ENCODE results near the gene ARVCF. TPM values are rescaled to one million over a fixed set of nuclear protein-coding genes. Genes with fewer than 3 reads are reported as not detected.

The ARVCF gene
- total and polyA plus RNA-seq, 9 of the 15 experiments (the other 6 are each of a cell fraction or from before 2014, with no cell fraction given) = 0.03 to 97.4 (median 15.6) TPM

GRCh38 chr22:20022231-20022977 lies 5.8 kb upstream of the ARVCF start (continued):
- TF ChIP-seq MLX (CRISPR knock-in tag; conservative IDR thresholded peaks at IDR 0.05) = no peak; a peak in 1 of 4 replicates
- no peak for TF ChIP-seq HNRNPK (IDR thresholded peaks at IDR 0.05; ENCODE audit: low read depth, low read length, poor library complexity, severe bottlenecking)
- TF ChIP-seq ZNF384 (IDR thresholded peaks at IDR 0.05; ENCODE audit: low read depth, low read length) = no peak
- no peak for TF ChIP-seq IRF1 (CRISPR knock-in tag; IDR thresholded peaks at IDR 0.05; ENCODE audit: borderline replicate concordance)
- 0 out of 2 replicates have a peak, but pooled peaks have one; percentile 13 for TF ChIP-seq HDAC6 (IDR thresholded peaks at IDR 0.05; ENCODE audit: low read depth, low read length)
- 0 out of 2 replicates have a peak, but pooled peaks have one; percentile 56 for TF ChIP-seq CHCHD3 (CRISPR knock-in tag; IDR thresholded peaks at IDR 0.05)
- TF ChIP-seq HNRNPUL1 (IDR thresholded peaks at IDR 0.05; ENCODE audit: low read length) = no peak
- TF ChIP-seq MEIS2 (IDR thresholded peaks at IDR 0.05; ENCODE audit: partially characterized antibody) = no peak
- no peak for TF ChIP-seq SNRNP70 (optimal IDR thresholded peaks at IDR 0.05; ENCODE audit: low read depth, low read length)
- TF ChIP-seq ZNF668 (CRISPR knock-in tag; IDR thresholded peaks at IDR 0.05) = peak; percentile 74
- TF ChIP-seq CLOCK (CRISPR knock-in tag; IDR thresholded peaks at IDR 0.05; ENCODE audit: borderline replicate concordance) = 0 out of 2 replicates have a peak, but pooled peaks have one; percentile 12
- no peak for TF ChIP-seq ZNF311 (CRISPR knock-in tag; IDR thresholded peaks at IDR 0.05)
- 0 out of 2 replicates have a peak, but pooled peaks have one; percentile 49 for TF ChIP-seq MTF1 (CRISPR knock-in tag; IDR thresholded peaks at IDR 0.05; ENCODE audit: borderline replicate concordance)
- TF ChIP-seq NFXL1 (CRISPR knock-in tag; IDR thresholded peaks at IDR 0.05) = no peak
- TF ChIP-seq EP400 (IDR thresholded peaks at IDR 0.05) = no peak

Measured in K562 (cell line).